T-helper 9 cell (primary cell): ENCODE data around the gene ZBTB1.
"Not testable (repeated sequence)": the region's sequence is repeated elsewhere in the genome, so short reads cannot be mapped to it uniquely, and the experiment has no call there.

Source experiments
- DNase-seq: peaks from one replicate; pipeline ENCODE4 v3.0.0-alpha.2; 2020

Gene ZBTB1

GRCh38 chr14:64496764-64497163, 7.8 kb upstream of the ZBTB1 start:
- DNase-seq: no peak

- DNase-seq: no peak
These were observed 4.5 kb upstream of the ZBTB1 start for GRCh38 chr14:64500088-64500487.

- no peak for DNase-seq
These were observed 3.0 kb upstream of the ZBTB1 start for GRCh38 chr14:64501411-64502171.

- DNase-seq: peak; percentile 5
These were observed 2.1 kb upstream of the ZBTB1 start for GRCh38 chr14:64502456-64502855.

- peak; percentile 6 for DNase-seq
These were observed 1.6 kb upstream of the ZBTB1 start for GRCh38 chr14:64502887-64503433.

GRCh38 chr14:64503434-64504309, 898 bp upstream of the ZBTB1 start, which contains the start of gene ZBTB25:
ZBTB25 (minus strand) TSS chr14:64503838; CDS start chr14:64490533, 13,305 bp downstream.
- peak; percentile 98 for DNase-seq

GRCh38 chr14:64504897-64505794, 576 bp downstream of the ZBTB1 start:
- peak; percentile 77 for DNase-seq

- no peak for DNase-seq
These were observed 2.2 kb downstream of the ZBTB1 start for GRCh38 chr14:64506721-64507120.

GRCh38 chr14:64507376-64508156, 3.0 kb downstream of the ZBTB1 start:
- DNase-seq: no peak

GRCh38 chr14:64508215-64508776, 3.7 kb downstream of the ZBTB1 start:
- DNase-seq: no peak

GRCh38 chr14:64509036-64509435, 4.5 kb downstream of the ZBTB1 start:
- no peak for DNase-seq

GRCh38 chr14:64510825-64511671, 6.5 kb downstream of the ZBTB1 start:
- DNase-seq: peak; percentile 57

GRCh38 chr14:64513271-64513670, 8.7 kb downstream of the ZBTB1 start:
- no peak for DNase-seq

- DNase-seq: no peak
These were observed 10.5 kb downstream of the ZBTB1 start for GRCh38 chr14:64515053-64515452.

- no peak for DNase-seq
These were observed 12.4 kb downstream of the ZBTB1 start for GRCh38 chr14:64516969-64517368.

GRCh38 chr14:64517667-64518066, 13.1 kb downstream of the ZBTB1 start:
- DNase-seq: not testable (repeated sequence)

GRCh38 chr14:64518229-64518628, 13.7 kb downstream of the ZBTB1 start:
- DNase-seq: no peak

GRCh38 chr14:64520699-64521098, 16.1 kb downstream of the ZBTB1 start:
- DNase-seq: no peak

GRCh38 chr14:64522591-64523355, 18.2 kb downstream of the ZBTB1 start:
- no peak for DNase-seq
